Upper lobe of left lung (tissue), 6 donors: Measurements from ENCODE around the gene EXOC3. TPM values are rescaled to one million over a fixed set of nuclear protein-coding genes. Genes with fewer than 3 reads are reported as not detected.
A peak's percentile ranks its signal among the peaks of the same experiment; 100 is the strongest.

Experiments
- ATAC-seq, 2 donors: fragments of 200-7000 bp; cut with Tn5 transposase; one replicate each; pipeline ENCODE4 v1.9.1; 2022; ENCODE audit warnings: mild to moderate bottlenecking in 2 of 2, moderate library complexity in 2 of 2; ENCODE audit not compliant: low FRiP score in 2 of 2
- DNase-seq, 2 donors: peaks; one replicate each; pipeline ENCODE4 v3.0.0-alpha.2; 2019 to 2020
- H3K27ac ChIP-seq, 4 donors: fragments of 200-600 bp; sonication (generic); one replicate each; pipeline ENCODE4 v1.5.1; 2016 to 2019
- H3K27me3 ChIP-seq, 4 donors: fragments of 200-600 bp; sonication (generic); one replicate each; pipeline ENCODE4 v1.5.1; 2017 to 2019
- H3K36me3 ChIP-seq, 4 donors: fragments of 200-600 bp; sonication (generic); one replicate each; pipeline ENCODE4 v1.5.1; 2016 to 2019
- H3K4me1 ChIP-seq, 4 donors: fragments of 200-600 bp; sonication (generic); one replicate each; pipeline ENCODE4 v1.5.1; 2018 to 2019
- H3K4me3 ChIP-seq, 4 donors: fragments of 200-600 bp; sonication (generic); one replicate each; pipeline ENCODE4 v1.5.1; 2017 to 2019; ENCODE audit warnings: mild to moderate bottlenecking in 2 of 4, moderate library complexity in 1 of 4
- H3K9me3 ChIP-seq, 4 donors: fragments of 200-600 bp; sonication (generic); one replicate each; pipeline ENCODE4 v1.5.1; 2018 to 2019
- CTCF ChIP-seq, 6 experiments: fragments of 450-650 bp in 4 of 6; fragments of 200-600 bp in 2 of 6; sonication (generic) in 2 of 6; IDR thresholded peaks; one replicate each; pipeline ENCODE4 v1.5.1; 2016 to 2019; ENCODE audit warnings: antibody characterized with exemption in 6 of 6
- EP300 ChIP-seq, 4 donors: sonication (generic); formaldehyde crosslinking; IDR thresholded peaks; one replicate each; pipeline ENCODE4 v1.5.1; 2017; ENCODE audit warnings: antibody characterized with exemption in 4 of 4, control low read depth in 2 of 4
- POLR2A ChIP-seq, 4 donors: fragments of 450-650 bp; IDR thresholded peaks; one replicate each; pipeline ENCODE4 v1.5.1; 2016 to 2017; ENCODE audit warnings: antibody characterized with exemption in 4 of 4, mild to moderate bottlenecking in 2 of 4
- POLR2AphosphoS5 ChIP-seq, 2 donors: sonication (generic); formaldehyde crosslinking; IDR thresholded peaks; one replicate each; pipeline ENCODE4 v1.5.1; 2017; ENCODE audit warnings: antibody characterized with exemption in 2 of 2
- WGBS, 2 donors: methylation state at CpG; one replicate each; pipeline ENCODE4 v1.1.5; 2017 to 2018; 5-methylcytosine and 5-hydroxymethylcytosine counted together
- total RNA-seq, 6 donors: library from RNA; depleted of rRNA in 4 of 6; stranded (reverse); fragments of >200 nt in 4 of 6; gene quantifications; one replicate each; pipeline versions ENCODE4 v1.1.0 to v1.2.1, GENCODE V29; 2016 to 2021
- donor health status: DM: no; HTN: no; CAD: no; lungs with moderate emphysema.
- donor health status: DM: no; HTN: yes; CAD: no; lungs with severe emphysema.

EXOC3 gene
- total RNA-seq, 6 donors from 2014 or later: 43.6 to 149 (median 64.5) TPM

DNA sequence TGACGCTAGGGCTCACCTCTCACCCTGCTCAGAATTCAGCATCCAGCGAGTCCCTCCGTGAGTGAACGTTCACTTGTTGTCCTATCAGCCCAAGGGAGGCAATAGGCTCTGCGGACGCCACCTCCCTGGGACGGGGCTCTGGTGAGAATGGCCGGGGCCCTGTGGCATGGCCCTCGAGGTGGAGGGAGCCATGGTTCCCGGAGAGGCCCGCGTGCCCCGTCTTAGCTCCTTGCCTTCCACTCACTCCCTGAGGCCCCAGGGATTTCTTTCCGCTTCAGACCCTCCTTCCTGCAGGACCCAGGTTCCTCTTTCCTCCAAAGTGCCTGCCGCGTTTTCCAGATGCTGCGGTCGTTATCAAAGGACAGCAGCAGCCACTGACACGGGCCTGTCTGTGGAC lies 21.5 kb downstream of the EXOC3 start:
- peaks cover 15 to 82% (median 64%) of the 10 kb centered on the region in 4 donors for H3K36me3 ChIP-seq
- H3K27ac ChIP-seq: no peak overlapping the region
- ATAC-seq (no peak), DNase-seq (peak; percentile 8 to 53)
- WGBS, 2 donors: 93 to 95% methylated on average over 19 of the region's 19 CpGs
- H3K9me3 ChIP-seq: no peaks in the 10 kb centered on the region
- no peak overlapping the region for H3K4me3 ChIP-seq
- H3K4me1 ChIP-seq: no peaks in the 10 kb centered on the region
- TF ChIP-seq POLR2AphosphoS5 (IDR thresholded peaks at IDR 0.05) (no peak), CTCF (IDR thresholded peaks at IDR 0.05) (no peak), POLR2A (IDR thresholded peaks at IDR 0.05) (no peak), EP300 (IDR thresholded peaks at IDR 0.05) (no peak)
- no peaks in the 10 kb centered on the region for H3K27me3 ChIP-seq

DNA sequence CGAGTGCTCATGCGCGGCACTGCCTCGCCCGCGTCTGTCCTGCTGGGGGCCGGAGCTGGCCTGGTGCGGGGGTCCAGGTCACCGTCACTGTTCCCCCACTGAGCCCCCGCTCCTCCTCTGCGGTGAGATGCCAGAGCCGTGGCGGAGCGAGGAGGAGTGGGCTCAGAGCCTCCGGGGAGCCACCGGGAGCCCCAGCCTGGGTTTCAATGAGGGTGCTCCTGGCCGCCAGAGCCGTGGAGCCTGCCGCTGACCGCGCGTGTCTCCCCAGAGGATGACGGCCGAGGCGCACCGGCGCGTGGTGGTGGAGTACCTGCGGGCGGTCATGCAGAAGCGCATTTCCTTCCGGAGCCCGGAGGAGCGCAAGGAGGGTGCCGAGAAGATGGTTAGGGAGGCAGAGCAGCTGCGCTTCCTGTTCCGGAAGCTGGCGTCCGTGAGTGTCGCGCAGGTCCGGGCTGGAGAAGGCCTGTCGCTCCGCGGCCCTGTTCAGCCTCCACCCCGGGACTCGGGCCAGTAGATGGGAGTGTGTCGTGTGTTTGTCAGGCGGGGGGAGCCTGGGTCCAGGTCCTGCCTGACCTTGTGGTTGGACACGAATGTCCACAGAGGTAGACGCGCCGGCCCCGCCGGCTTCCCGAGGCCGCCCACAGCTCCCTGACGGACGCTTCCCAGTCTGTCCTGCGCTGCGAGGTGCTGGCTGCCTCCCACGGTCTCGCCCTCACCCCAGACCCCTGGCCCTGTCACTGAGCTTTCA lies 22.0 kb downstream of the EXOC3 start:
- no peaks in the 10 kb centered on the region for H3K9me3 ChIP-seq
- no peak overlapping the region for H3K27ac ChIP-seq
- H3K4me1 ChIP-seq: no peaks in the 10 kb centered on the region
- H3K4me3 ChIP-seq: no peak overlapping the region
- no peaks in the 10 kb centered on the region for H3K27me3 ChIP-seq
- WGBS, 2 donors: 94 to 95% methylated on average over 50 to 63 of the region's 63 CpGs
- peak; percentile 26 to 50 for ATAC-seq
- no peak for TF ChIP-seq EP300 (IDR thresholded peaks at IDR 0.05)
- no peak for TF ChIP-seq CTCF (IDR thresholded peaks at IDR 0.05)
- TF ChIP-seq POLR2AphosphoS5 (IDR thresholded peaks at IDR 0.05): no peak
- TF ChIP-seq POLR2A (IDR thresholded peaks at IDR 0.05): no peak
- peak; percentile 19 to 85 for DNase-seq
- peaks cover 15 to 79% (median 58%) of the 10 kb centered on the region in 4 donors for H3K36me3 ChIP-seq

GRCh38 chr5:465591-466403 lies 22.8 kb downstream of the EXOC3 start:
- Histone ChIP-seq H3K4me1 (peaks cover 0 to under 1% (median 0%) of the 10 kb centered on the region in 4 donors), H3K27me3 (no peaks in the 10 kb centered on the region), H3K9me3 (no peaks in the 10 kb centered on the region), H3K27ac (no peak overlapping the region), H3K36me3 (peaks cover 15 to 72% (median 52%) of the 10 kb centered on the region in 4 donors), H3K4me3 (no peak overlapping the region)
- ATAC-seq (peak; percentile 13 to 18), DNase-seq (peak in 1 of 2 donors; percentile 71)
- WGBS, 2 donors: 97% methylated on average over 13 to 29 of the region's 29 CpGs
- TF ChIP-seq POLR2A (IDR thresholded peaks at IDR 0.05) (no peak), POLR2AphosphoS5 (IDR thresholded peaks at IDR 0.05) (no peak), CTCF (IDR thresholded peaks at IDR 0.05) (no peak), EP300 (IDR thresholded peaks at IDR 0.05) (no peak)

DNA sequence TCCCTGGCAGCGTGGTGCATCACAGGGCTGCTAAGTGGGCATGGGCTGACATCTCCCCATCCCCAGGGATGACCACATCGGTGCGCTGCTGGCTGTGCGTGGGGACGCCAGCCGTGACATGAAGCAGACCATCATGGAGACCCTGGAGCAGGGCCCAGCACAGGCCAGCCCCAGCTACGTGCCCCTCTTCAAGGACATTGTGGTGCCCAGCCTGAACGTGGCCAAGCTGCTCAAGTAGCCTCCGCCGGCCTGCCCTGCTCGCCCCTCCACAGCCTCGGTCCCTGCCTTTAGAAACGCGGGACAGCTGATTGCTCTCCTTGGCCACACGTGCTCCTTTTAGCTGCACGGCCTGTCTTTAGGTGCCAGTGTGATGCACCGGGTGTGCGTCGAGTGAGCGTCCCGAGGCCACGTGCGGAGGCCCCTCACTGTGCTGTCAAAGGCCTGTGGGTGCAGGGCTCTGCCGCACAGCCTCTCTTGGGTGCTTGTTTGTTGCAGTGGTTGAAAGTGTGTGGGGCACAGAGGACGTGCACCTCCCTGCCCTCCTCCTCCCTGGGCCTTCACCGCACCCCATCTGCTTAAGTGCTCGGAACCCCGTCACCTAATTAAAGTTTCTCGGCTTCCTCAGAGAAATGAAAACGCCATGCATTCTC lies 23.8 kb downstream of the EXOC3 start:
- 93 to 95% methylated on average over 22 to 30 of the region's 30 CpGs for WGBS, 2 donors
- peaks cover 15 to 66% (median 46%) of the 10 kb centered on the region in 4 donors for H3K36me3 ChIP-seq

More for the DNA sequence above, 23.8 kb downstream of the EXOC3 start:
- Histone ChIP-seq H3K9me3 (no peaks in the 10 kb centered on the region), H3K27me3 (no peaks in the 10 kb centered on the region), H3K4me3 (no peak overlapping the region), H3K4me1 (peaks cover 4 to 10% (median 8%) of the 10 kb centered on the region in 4 donors), H3K27ac (no peak overlapping the region)
- DNase-seq (peak in 1 of 2 donors; percentile 73), ATAC-seq (no peak)
- TF ChIP-seq POLR2A (IDR thresholded peaks at IDR 0.05) (no peak), POLR2AphosphoS5 (IDR thresholded peaks at IDR 0.05) (no peak), EP300 (IDR thresholded peaks at IDR 0.05) (no peak), CTCF (IDR thresholded peaks at IDR 0.05) (no peak)
